GM11168 (cell line): ENCODE measurements around the gene DHX57.
"Not testable (repeated sequence)": the region's sequence is repeated elsewhere in the genome, so short reads cannot be mapped to it uniquely, and the experiment has no call there.

ENCODE experiments used
- in situ Hi-C: fragments of 300-500 bp; cut with MboI; formaldehyde crosslinking; loops from one replicate; pipeline ENCODE4 v1.12.0; 2022; ENCODE audit warnings: low sequenced_read_pairs; ENCODE audit not compliant: unreplicated experiment

Gene DHX57

GRCh38 chr2:38866773-38867443 lies 8.8 kb downstream of the DHX57 start:
- in situ Hi-C loops = no loop called here

- in situ Hi-C loops = no loop called here
Observed at GRCh38 chr2:38863061-38863695, 12.6 kb downstream of the DHX57 start.

- in situ Hi-C loops = no loop called here
Observed at GRCh38 chr2:38862476-38862875, 13.3 kb downstream of the DHX57 start.

- in situ Hi-C loops = no loop called here
Observed at GRCh38 chr2:38856165-38856564, 19.6 kb downstream of the DHX57 start.

- in situ Hi-C loops = no loop called here
Observed at GRCh38 chr2:38850045-38850444, 25.7 kb downstream of the DHX57 start.

- in situ Hi-C loops = no loop called here
Observed at GRCh38 chr2:38836791-38837190, 38.9 kb downstream of the DHX57 start.

- in situ Hi-C loops = no loop called here
Observed at GRCh38 chr2:38835990-38836389, 39.7 kb downstream of the DHX57 start.

GRCh38 chr2:38835015-38835601 lies 40.6 kb downstream of the DHX57 start:
- in situ Hi-C loops = no loop called here

GRCh38 chr2:38830526-38831159 lies 45.1 kb downstream of the DHX57 start:
- in situ Hi-C loops = no loop called here

GRCh38 chr2:38829971-38830370 lies 45.8 kb downstream of the DHX57 start:
- in situ Hi-C loops = no loop called here

- in situ Hi-C loops = no loop called here
Observed at GRCh38 chr2:38828460-38828859, 47.3 kb downstream of the DHX57 start.

GRCh38 chr2:38827539-38828145 lies 48.1 kb downstream of the DHX57 start:
- in situ Hi-C loops = not testable (repeated sequence)

GRCh38 chr2:38825956-38826355 lies 49.8 kb downstream of the DHX57 start:
- in situ Hi-C loops = no loop called here

- in situ Hi-C loops = no loop called here
Observed at GRCh38 chr2:38824906-38825305, 50.8 kb downstream of the DHX57 start.

- in situ Hi-C loops = no loop called here
Observed at GRCh38 chr2:38823386-38823785, 52.3 kb downstream of the DHX57 start.

- in situ Hi-C loops = no loop called here
Observed at GRCh38 chr2:38818565-38818964, 57.2 kb downstream of the DHX57 start.

GRCh38 chr2:38815936-38816335 lies 59.8 kb downstream of the DHX57 start:
- in situ Hi-C loops = no loop called here

- in situ Hi-C loops = no loop called here
Observed at GRCh38 chr2:38810488-38810887, 65.2 kb downstream of the DHX57 start.

- in situ Hi-C loops = no loop called here
Observed at GRCh38 chr2:38808677-38809076, 67.1 kb downstream of the DHX57 start.

- in situ Hi-C loops = no loop called here
Observed at GRCh38 chr2:38806733-38807059, 69.0 kb downstream of the DHX57 start.
